HG02840 (cell line): ENCODE measurements around the gene AMER2.
"Not testable (repeated sequence)": the region's sequence is repeated elsewhere in the genome, so short reads cannot be mapped to it uniquely, and the experiment has no call there.

Experiments
- ATAC-seq: cut with Tn5 transposase; IDR thresholded peaks from one replicate; pipeline ENCODE4 v1.9.1; 2021; ENCODE audit warnings: mild to moderate bottlenecking, moderate library complexity, moderate number of reproducible peaks; ENCODE audit not compliant: unreplicated experiment, low FRiP score

Gene AMER2

DNA sequence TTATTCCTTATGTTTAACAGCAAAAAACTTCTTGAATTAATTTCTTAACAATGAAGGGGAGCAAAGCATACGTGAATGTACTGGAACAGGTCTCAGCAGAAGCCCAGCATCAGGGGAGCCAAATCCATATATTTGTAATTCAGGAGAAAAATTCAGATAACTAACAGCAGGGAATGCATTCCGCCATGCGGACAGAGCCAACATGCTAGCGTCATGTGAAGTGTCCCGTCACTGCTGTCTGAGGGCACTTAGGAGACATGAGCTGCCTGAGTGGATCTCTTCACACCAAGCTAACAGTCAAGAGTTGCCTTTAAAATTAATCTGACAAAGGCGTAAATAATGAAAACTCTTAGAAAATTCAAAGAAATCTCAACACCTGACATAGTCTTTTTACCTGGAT, 6.4 kb downstream of the AMER2 start:
- ATAC-seq, result no peak

DNA sequence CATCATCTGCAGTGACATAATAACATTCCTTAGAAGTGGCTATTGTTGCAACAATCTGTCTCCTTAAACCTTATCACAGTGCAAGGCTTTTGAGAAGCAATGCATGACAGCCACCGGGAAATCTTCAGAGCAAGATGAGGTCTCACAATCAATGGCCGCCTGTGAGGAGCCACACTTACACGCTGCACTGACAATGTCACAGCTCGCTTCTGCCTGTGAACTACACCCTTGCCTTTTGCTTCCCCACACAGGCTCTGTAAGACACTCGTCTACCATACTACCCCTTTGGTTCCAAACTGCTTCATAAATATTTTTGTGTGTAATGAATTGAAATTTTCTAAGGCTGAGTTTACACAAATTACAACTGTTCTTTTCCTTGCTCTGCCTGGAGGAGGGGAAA, 6.9 kb downstream of the AMER2 start:
- not testable (repeated sequence) for ATAC-seq

DNA sequence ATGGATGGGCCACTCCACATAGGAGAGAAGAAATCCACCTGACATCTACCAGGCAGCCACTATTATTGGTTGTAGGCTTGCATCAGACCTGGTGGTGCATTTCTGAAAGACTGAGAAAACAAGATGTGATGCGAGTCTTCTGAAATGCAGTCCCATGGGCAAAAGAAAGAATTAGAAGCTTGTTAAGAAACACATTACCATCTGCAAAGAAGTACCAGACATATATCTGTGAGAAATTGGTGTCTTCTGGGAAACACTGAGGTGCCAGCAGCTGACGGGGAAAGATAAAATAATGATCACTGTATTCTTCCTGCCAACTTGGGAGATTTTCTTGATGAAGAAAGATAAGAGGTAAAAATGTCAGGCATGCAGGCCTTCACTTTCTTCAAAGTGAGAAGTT, 14.4 kb downstream of the AMER2 start:
- ATAC-seq, result no peak

DNA sequence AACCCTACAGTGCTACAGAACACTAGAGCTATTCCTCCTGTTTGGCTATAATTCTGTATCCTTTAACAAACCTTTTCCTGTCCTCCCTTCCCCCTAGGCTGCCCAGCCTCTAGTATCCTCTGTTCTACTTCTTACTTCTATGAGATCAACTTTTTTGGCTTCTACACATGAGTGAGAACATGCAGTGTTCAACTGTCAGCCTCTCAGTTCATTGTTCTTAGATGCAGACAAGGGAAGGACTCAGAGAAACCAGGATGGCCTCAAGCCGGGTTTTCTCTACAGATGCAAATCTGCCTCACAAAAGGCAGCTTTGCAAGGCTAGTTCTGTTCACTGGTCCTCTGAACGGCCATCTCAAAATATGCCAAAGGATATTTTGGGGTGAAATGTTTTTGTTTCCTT, 18.4 kb downstream of the AMER2 start:
- no peak for ATAC-seq

DNA sequence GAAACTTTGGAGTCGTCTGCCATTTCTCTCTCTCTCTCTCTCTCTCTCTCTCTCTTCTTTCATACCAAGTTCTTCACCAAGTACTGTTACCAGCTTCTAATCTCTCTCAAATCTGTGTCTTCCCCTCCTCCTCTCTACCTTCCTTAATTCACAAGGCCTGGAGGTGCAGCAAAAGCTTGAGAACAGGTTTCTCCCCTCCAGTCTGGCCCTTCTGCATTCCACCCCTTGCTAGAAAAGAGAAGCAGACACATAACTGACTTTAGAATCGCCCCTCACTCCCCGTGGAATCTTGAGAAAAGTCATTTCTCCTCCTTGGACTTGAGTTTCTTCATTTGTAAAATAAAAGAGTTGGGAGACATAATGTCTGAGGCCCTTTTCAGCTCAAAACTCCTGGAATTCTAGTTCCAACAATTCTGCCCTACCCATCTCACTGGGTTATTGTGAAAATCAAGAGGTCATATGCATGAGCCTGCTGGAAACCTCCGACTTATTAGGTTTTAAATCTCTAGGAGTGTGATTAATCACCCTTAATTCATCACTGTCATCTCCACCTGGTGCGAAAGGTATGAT, 20.4 kb downstream of the AMER2 start:
- no peak for ATAC-seq

DNA sequence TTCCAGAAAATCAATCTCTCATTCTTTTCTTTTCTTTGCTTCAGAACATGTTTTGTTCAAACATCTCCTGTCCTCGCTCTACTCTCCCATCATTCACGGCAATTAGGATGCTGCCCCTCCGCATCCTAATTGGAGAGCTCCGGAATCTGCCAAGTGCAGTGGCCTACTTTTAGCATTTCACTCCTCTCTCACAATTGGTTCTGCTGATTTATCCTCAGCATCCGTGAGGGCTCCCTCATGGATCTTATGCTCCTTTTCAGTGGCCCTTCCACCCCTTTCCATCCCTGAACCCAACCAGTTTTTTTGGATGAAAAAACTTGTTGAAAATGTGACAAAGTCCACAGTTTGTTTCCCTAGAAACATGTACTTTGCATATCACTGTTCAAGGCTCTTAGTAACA, 22.4 kb downstream of the AMER2 start:
- no peak for ATAC-seq

DNA sequence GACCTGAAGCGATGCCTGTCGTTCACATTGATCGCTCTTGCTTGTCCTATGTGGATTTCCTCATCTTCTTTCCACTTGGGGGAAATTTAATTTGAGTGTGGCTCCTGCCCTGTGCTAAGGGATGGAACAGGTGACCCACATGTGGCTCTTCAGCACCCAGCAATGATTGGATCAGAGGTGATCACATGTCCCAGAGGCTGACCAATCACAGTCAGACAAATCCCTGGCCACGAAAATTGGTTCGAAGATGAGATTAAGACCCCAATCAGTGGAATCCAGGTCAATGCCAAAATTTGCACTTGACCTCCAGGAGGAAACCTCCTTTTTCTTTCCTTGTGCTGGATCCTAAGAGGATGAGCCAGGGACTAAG, 23.7 kb downstream of the AMER2 start:
- ATAC-seq, result no peak

DNA sequence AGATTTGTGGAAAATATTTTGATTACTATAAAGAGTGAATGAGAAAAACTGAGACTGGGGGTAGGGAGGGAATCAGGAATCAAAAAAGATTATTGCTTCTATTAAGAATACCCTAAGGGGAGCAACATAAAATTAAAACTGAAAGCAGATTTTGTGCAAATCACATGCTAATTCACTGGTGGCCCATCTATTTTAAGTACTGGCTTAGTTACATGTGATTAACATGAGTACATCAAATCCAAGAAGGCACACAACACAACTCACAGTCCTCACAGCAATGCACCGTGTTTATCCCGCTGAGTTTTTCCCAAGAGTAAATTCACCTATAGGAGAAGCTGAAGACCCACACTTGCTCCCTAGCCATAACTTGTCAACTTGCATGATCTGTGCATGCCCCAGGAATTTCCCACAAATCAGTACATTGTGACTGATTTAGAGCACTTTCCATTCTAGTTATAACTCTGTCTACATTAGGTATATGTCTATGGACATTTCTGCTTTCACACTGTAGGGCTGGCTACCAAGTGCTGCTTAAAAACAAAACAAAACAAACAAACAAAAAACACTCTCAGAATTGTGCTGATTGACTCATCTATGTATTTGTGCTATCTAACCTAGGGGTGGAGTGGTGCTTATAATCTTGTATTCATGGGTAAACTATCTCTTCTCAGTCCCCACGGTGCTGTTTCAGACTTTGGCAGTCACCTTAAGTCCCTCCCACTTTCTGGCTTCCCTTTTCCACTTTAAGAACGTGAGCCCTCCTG, 24.3 kb downstream of the AMER2 start:
- no peak for ATAC-seq

DNA sequence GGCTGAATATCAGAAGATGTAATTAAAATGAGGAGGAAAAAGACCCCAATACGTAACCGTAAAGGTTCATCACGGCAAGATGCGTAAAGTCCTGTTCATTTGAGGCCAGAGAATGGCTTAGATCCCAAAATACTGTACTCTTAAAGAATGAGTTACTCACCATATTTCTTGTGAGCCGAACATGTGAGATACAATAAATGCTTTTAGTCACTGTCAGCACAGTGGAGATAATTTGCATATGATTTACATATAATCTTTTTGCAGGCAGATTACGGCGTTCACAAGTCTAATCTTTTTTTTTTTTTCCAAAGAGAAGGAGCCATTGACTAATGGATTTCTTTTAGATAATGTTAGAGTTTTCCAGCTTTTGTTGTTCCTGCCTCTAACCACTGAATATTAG, 28.4 kb downstream of the AMER2 start:
- ATAC-seq, result no peak

DNA sequence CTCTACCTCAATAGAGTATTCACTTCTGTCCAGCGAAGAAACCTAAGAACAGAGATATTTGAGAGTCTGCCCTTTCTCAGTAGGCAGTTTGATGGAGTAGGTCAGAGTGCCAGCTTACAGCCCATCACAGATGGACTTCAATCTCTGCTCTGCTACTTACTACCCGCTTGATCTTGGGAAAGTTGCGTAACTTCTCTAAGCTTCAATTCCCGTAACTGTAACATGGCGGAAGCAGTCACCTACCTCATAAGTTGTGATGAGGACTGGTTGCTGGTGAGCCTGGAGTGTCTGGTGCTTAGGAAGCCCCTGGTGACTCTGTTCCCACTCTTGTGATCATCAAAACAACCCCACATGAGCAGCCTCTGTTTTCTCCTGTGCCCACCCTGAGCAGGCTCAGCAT, 31.0 kb downstream of the AMER2 start:
- ATAC-seq, result no peak

DNA sequence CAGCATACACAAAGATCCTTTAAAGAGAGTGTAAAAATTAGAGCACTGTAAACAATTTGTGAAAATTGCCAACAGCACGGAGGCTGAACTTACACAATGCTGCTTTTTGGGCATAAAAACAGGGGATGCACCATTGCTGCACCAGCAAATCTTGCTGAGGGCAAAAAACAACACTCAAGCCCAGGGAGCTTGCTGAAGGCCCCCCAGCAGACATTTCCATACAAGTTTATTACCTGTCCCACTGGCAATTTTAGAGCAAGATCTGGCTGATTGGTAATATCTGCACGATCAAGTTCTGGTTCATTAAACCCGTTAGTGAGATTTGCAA, 34.3 kb downstream of the AMER2 start:
- no peak for ATAC-seq

DNA sequence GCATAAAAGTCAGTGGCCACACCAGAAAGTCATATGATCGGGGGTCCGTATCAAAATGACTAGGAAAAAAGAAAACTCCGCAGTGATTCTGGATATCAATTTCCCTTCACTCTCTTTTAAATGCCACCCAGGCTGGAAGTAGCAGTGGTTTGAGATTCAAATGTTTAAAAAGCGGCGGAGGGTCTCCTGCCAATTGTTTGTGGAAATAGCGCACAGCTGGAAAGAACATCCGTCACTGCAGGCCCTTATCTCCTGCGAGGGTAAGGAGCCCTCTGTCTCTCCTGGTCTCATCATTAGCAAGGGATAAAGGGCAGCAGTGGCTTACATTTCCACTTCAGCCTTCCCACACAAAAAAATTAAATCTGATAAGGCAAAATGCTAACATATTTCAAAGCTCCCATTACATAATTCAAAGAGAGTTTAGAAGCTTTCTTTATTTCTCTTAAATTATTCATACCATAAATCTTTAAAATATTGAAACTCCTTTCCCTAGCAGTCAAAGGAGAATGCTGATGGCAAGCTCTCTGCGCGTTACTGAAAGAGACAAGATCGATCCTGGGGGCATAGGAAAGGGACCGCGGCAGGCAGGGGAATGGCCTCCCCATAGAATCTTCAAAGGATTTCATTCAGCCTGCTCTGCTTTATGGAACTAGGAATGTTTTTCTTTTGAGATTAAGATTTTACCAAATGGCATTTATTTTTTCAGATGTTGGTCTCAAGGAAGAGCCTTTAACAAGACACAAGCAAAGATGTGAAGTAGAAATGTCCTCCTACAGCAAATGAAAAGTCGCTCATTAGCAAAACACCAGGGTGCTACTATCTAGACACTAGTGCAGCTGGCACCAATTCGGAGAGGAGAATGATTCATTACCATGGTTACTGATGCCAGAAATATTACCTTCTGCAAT, 35.0 kb downstream of the AMER2 start:
- ATAC-seq, result no peak

DNA sequence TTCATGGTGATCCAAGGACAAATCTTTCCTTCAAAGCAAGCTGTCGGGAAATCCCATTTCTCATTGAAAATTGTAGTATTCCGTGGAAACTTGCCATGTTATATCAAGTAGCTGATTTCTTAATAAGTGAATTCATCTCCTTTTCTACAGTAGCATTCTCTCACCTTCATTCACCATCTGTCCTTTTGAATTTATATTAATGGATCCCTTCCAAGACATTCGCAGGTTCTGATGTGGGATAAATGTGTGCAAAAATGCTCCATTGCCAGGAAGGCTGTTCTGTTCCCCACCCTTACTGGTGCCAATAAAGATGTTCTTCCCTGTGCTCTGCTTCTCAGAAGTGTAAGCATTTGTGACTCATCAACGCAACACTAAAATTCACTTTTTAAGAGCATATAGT, 36.2 kb downstream of the AMER2 start:
- no peak for ATAC-seq

DNA sequence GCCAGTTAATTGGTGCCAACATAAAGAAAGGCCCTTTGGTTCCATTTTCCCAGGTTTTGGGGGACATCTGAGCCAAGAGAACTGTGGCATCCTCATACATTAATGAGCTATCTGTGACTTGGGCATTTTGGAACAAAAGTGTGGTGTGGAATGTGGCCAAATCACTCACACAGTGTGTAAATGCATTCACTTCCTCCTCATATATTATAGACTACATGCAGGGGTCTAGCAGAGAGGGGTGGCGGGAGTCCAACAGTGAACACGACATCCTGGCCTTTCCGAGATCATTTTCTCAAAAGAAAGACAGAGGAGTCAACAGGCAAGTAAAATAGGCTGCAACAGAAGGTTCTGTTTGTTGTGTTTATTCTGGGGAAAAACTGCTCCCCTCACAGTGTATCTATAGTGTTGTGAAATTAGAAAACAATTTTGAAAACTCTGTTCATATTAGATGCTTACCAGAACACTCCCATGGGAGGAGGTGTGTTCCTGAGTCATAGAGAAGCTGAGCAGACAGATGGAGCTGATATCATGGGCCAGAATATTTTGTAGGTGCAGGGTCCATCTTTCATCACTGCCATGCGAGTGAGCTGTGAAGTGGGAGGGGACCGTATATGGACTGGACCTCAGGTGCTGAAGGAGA, 39.2 kb downstream of the AMER2 start:
- no peak for ATAC-seq

DNA sequence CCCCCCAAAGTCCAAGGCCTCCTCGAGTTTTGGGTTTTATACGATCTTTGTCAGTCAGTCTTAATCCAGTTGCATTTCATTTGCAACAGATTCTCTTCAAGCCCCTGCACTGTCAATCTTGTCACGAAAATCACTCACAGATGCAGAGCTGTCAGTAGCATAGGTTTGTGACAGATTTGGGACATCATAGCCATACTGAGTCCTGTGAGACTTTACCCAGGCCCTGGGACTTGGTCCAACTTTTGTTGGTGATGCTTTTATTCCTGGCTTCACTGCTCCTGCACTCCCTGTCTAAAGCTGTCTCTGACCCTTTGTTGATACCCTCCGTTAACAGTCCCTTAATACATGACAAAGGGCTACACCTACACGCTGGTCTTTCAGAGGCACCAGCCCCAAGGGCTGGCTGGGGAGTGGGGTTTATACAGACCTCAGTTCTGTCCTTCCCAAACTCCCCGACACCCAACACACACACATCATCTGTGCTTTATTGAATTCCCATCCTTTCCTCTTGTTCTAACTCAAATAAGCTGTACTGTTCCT, 40.1 kb downstream of the AMER2 start:
- no peak for ATAC-seq

DNA sequence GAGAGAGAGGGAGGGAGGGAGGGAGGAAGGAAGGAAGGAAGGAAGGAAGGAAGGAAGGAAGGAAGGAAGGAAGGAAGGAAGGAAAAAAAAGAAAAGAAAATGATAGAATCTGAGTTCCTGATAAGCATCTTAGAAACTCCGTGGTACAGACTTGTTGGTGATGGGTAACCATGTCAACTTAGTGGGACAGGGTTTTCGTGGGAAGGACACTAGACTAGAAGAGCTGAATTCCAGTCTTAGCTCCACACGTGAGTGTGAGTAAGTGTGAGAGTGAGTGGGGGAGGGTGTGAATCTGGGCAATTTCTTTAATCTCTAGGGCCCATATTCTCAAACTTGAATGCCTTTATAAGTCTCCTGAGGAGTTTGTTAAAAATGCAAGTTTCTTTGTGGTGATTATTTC, 41.1 kb downstream of the AMER2 start:
- ATAC-seq, result no peak

DNA sequence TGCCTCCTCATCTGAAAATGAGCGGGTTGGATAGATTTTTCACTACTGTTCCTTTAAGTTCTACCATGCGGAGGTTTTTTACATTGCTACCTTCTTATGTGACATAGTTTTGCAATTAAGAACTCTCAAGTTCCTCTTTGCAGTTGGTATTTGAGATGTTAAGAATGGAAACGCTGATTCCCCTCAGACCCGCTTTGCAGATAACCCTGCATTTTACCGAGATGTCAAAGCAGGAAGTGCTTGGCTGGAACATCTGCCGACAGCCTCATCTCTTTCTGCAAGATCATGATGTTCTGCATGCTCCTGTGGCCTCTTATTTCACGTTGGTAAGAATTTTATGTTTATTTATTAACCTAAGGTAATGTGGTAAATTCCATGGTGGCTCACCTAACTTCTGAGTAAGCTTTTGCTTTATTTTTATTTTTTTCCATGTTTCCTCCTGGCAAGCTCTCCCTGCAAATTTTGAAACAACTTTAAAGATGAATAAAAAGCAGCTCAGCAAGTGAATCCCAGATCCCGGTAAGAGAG, 53.6 kb downstream of the AMER2 start:
- no peak for ATAC-seq

DNA sequence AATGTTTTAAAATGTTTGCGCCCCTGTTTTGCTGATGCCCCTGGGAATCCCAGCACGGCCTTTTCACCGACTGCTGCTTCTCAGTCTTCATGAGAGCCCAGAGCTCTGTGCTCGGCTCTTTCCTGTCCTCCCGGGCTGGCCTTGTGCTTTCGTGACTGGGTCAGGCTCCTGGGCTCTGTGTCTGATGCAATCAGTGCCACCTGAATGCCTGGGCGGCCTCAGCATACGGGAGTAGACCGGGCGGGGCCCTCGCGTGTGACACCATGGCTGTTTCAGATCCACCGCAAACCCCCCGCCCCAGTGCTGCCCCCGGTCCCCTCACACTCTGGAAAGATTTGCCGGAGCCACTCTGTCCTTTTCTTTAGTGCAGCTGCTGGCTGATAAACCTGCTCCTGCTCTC, 54.8 kb downstream of the AMER2 start:
- ATAC-seq, result no peak

DNA sequence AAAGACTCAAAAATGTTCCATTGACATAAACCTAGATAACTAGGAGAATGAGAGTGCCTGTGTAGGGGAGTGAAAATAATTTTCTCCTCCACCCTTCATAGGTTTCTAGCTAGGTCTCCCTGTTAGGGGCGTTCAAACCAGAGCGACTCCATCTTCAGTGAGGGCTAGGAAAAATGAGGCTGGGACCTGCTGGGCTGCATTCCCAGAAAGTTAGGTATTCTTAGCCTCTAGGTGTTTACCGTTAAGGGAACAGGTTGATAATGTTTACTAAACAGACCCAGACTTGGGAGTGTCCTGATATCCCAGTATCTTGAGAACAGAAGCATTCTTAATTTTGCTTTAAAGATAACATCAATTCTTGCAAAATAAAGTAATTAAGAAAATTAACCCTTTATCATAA, 56.0 kb downstream of the AMER2 start:
- ATAC-seq, result no peak

DNA sequence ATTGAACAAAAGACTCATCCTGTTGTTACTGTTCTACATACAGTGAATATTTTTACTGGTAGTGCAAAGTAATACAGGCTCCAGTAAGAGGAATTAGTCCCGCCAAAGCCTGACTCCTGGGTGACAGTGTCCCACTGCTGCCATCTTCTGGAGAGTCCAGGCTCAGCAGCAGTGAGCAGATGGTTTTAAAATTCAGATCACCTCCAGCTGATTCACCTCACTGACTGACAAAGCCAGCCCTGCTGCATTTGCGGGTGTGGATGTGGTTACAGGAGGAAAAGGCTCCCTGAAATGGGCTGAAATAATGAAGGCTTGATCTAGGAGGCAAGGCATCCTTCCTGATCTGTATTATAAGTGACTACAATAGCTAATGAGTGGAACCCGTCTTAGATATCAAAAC, 57.9 kb downstream of the AMER2 start:
- no peak for ATAC-seq
